GM21825 (cell line): Measurements from ENCODE around the gene ACSL6.

Experiments used
- ATAC-seq: cut with Tn5 transposase; IDR thresholded peaks from one replicate; pipeline ENCODE4 v1.9.1; 2021; ENCODE audit warnings: mild to moderate bottlenecking, moderate library complexity; ENCODE audit not compliant: unreplicated experiment

Gene ACSL6

DNA sequence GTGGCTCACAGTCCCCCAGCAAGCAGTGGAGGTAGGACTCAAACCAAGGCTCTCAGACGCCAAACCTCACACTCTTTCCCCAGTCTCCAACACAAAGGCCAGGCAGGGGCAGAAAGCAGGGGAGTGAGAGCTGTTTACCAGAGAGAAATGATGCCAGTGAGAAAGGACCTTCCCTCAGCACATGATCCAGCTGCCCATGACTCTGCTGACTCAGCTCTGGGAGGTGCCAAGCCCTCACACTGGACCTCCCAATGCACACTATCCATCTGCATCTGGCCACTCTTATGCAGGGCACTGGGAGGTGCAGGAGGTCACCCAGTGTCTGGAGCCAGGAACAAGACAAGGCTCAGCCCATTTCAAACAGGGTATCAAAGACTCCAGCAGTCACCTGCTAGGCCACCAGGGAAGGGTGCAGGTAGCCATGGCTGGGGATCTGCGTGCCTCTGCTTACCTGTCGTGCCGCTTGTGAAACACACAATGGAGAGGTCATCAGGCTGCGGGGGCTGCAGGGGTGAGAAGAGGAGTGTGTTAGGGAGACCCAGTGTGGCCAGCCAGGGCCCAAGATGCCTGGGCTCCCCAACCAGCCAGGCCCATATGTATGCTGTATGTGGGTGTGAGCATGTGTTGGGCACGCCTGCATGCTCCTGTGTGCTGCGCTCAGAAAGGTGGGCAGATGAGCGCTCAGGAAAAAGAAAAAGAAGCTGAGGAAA is 26.3 kb downstream of the ACSL6 start:
- ATAC-seq, result no peak

DNA sequence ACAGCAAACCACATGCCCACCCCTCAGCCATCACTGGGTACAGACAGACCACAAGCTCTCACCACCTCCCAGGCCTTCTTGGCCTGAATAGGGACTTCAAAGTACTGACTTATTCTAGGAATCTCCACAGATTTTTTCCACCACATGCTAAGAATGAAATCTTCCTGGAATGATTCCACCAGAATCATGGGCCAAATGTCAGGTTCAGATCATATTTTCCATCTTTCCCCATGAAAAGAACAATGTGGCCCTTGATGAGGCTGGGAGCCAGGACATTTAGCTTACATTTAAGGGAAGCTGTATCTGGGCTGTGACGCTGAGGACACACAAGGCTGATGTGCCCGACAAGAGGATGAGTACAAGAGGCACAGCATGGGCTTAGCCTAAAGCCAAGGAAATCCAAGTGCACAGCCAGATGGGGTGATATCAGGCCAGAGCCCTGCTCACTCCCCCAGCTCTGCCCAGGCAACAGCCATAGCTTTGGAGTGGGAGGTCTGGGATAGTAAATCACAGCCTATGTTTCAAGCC is 28.1 kb downstream of the ACSL6 start:
- no peak for ATAC-seq

DNA sequence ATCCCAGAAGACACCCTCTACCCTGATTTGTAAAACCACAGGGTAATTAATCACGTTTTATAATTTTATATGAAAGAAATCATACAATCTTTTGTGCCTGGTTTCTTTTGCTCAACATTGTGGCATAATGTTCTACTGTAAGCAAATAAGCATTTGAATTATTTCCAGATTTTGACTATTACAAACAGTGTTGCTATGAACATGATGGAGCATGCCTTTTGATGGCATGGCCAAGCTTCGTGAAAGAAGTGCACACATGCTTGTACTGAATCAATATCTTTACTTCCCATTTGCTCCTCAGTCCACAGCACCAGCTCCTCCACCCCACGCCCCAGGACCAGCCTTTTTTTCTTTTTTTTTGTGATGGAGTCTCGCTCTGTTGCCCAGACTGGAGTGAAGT is 29.9 kb downstream of the ACSL6 start:
- ATAC-seq, result no peak

DNA sequence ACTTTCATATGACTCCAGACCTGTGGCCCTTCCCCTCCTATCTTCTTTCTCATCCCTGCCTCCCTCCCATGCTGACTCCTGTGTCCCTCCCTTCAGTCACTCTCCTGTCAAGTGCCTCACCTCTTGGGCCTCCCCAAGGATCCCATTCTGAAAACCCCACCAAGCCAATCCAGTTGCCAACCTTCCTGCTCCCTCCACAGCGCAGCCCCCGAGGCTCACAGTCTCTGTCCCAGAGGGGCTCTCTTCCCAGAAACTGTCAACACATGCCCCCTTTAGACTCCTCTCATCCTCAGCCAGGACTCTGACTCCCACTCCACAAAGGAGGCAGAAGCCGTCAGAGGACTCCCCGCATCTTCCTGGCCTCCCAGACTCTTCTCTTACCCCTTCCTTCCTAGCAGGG is 30.8 kb downstream of the ACSL6 start:
- no peak for ATAC-seq

DNA sequence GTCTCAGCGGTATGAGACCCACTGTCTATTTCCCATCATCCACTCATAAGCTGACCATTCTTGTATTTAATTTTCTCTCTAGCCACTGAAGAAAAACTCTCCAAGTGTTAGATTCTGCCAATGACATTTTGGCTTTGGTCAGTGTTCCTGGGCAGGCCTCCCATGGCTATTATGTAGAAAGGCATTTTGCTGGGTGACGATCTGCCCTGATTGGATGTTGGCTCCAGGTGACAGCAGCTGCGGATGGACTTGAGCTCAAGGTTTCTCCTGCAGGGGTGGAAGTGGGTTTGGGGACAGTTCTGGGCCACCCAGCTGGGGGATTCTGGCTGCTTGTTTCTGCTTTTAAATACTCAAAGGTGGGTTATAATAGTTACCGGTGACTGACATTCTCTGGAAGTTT is 31.6 kb downstream of the ACSL6 start:
- no peak for ATAC-seq

DNA sequence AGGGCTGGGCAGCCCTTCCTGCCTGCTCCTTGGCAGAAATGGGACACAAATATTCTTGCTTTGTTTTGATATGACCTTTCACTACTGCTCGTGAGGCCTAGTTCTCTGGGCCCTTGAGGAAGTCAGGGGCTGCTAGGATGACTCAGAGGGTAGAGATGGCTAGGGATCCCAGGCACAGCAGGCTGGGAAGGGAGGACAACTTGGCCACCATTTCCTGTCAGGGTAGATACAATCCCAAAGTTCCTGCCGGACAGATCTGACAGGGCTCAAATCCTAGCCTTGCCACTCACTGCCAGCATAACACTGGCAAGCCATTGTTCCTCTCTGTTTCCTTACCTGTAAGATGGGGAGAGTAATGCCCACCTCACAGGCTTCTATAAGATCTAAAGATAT is 34.2 kb downstream of the ACSL6 start:
- no peak for ATAC-seq

DNA sequence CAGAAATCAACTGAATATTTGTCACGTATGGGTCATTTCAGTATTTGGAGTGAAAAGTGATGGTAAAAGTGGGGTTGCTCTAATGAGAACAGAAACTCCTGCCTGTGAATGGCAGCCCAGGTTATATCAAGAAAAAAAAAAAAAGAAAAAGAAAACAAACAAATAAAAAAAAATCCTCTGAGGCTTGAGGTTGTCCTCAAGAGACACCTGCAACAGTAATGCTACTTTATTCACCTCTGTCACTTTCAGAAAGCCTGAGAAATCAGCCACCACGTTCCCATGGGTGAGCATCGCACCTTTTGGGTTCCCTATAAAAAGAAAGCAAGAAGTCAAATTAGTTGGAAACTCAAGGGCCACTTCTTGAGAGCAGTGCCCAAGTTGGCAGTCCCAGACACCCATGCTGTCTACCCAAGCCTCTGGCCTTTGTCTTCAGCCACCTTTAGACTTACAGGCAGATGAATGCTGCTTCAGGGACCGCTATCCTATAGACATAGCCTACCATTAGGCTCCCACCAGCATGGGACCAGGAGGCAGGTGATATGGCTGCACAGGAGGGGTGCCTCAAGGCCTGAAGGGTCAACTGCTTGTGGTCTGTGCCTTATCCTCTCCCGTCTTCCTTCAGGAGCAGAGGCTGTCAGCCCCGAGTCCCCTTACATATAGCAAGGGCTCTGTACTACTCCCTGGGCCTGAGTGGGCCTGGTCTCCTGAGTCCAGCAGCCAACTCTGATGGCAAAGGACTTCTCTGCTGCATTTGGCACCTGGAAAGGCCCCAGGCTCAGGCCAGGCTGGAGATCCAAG is 34.8 kb downstream of the ACSL6 start:
- ATAC-seq, result no peak

DNA sequence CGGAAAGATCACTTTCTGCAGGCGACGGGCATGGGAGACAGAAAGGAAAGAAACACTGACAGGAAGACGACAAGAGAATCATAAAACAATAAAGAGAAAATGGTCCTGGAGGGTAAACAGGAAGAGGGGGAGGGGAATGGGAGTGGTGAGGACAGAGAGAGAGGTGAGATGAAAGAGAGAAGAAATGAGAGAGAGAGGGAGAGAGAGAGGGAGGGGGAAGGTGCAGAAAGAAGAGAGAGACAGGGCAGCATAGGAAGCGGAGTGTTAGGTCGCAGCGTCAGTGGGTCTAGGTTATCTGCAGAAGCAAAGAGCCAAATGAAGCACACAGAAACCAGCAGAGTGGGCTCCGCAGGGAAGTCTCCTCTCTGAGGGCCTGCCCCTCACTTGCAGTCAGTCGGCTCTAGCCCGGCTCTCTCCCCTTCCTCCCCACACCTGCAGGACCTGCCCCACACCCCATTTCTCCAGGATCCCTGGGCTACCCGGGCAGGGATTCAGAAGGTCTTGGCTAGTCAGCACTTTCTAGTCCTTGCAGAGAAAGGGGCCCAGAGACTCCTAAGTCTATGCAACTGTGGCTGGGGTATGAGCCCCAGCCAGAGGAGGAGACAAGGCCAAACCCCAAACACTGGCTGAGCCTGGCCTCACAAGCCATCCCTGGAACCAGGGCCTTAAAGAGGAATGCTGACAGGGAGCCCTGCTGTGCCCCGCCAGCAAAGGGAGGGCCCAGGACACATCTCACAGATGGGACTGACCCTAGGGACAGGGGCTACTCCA is 36.3 kb downstream of the ACSL6 start:
- ATAC-seq, result no peak

DNA sequence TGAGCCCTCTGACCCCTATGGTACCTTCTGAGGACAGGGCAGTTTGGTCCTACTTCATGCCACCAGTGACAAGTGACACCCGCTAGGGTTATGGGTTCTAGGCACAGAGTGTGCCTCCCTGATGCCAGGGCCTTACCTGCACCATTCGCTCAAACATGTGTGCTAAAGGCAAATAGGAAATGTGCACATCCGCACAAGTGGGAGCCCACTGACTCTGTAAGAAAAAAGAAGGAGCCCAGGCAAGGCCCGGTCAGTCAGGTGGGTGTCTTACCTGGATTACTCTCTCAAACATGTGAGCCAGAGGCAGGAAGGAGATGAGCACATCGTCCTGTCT is 36.9 kb downstream of the ACSL6 start:
- ATAC-seq, result no peak

DNA sequence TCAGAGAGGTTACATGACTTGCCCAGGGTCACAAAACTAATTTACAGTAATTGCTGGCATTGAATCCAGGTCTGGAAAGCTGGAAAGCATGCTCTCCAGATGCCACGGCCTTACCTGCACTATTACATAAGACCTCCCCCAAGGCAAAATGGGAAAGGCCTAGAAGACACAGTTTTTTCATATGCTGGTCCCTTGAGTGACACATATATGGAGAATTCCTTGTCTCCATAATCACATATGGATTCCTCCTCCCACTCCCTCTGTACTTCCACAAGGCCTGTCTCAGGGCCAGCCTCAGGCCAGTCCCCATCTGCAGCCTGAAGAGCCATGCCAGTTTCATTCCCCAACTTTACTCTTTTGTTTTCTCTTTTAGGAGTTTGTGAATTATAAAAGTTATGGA is 37.4 kb downstream of the ACSL6 start:
- no peak for ATAC-seq

DNA sequence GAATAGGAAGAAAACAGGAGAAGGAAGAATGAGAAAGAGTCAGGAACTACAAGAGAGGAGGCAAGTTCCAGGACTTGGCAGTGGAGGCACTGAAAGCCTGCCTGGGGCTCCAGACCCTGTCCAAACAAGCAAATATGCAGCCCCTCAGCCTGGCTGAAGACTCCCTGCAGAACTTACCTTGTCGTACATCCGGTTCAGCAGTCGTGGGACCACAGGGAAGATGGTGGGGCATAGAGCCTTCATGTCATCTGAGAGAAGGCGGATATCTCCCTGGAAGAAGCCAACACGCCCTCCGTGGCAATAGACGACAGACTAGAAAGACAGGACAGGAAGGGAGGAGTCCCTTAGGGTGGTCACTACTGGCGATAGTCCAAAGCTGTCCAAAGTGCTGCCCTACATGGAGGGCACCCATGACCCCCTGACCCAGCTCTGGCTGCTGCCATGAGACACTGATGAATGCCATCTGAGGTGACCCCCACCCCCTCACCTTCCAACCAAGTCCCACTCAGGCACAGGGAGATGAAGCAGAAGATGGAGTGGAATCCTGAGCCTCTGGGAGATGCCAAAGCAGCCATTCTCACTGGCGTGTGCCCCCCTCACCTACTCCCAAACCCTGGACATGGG is 38.3 kb downstream of the ACSL6 start:
- ATAC-seq, result no peak

DNA sequence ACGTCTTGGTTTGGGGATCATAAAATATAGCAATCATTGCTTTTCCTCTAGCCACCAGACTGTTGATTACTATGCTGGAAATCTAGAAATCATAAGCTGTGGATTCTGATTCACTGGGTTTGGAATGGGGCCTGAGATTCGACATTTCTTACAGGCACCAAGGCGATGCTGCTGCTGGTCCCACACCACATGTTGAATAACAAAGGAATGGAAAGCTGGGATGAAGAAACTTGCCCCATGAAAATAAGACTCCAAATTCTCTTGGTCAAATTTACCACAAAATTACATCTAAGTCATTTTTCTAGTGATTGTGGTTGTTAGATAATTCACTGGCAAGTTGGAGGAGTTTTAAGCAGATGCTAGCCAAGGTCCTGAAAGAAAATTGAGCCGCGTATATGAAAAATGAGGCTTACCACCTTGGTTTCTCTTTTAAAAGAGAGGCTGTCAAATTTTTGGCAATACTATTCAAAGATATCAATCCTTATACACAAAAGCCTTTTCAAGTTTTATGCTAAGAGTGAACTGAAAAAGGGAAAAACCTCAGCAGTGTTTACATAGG is 43.0 kb downstream of the ACSL6 start:
- no peak for ATAC-seq

DNA sequence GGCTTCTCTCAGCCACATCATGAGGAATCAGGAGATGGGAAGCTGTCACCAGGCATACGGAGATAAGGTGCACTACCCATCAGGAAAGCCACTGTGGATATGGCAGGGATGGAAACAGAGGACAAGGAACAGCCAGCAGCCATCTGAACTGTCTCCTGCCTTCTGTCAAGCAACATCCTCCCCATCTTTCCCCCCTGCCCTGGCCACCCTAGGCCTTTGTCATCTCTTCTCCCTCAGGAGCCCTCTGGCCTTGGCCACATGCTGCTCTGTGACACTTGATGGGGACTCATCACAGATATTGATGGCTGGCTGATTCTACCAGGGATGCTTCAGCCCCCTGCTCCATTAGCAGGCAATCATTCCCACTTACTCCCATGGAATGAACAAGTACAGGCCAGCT is 44.9 kb downstream of the ACSL6 start:
- ATAC-seq, result no peak

DNA sequence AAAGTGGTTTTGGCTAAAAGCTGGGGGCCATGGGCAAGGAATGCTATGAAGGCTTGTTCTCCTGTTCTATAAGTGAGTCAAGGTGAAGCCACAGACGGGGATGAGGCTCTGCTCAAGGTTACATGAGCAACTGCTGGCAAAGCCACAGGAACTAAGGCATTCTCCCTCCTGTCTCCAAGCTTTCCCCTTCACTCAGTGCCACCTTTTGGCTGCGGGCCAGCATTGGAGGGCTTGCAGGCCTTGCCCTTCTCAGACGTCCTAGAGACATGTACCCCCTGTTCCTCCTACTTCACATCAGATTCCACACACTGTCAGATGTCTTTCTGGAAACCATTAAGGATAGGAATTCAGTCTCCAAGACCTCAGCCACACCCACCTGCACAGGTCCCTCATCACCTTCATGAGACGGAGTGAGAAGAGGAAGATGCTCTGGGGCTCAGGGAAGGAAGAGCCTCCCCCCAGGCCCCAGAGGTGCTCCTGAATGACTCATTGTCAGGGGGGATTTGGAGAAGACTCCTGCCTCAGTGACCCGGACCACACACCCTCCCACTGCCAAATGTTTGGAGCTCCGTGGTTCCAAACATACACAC is 45.5 kb downstream of the ACSL6 start:
- no peak for ATAC-seq

DNA sequence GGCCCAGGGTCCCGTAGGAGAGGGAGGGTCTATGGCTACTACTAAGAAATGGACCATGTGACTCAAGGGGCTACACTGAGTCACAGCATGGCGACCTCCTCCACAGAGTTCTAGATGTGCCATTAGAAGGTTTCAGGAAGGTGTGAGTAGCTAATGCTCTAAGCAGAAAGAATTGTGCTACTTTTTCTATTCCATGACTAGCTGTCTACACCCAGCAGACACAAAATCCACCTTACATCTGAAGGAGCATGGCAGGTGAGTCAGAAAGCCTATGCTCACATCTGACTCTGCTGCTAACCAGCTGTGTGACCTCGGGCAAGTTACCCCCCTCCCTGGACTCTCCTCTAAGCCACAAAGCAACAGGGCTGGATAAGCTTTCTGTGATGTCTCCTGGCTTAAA is 51.6 kb downstream of the ACSL6 start:
- no peak for ATAC-seq

DNA sequence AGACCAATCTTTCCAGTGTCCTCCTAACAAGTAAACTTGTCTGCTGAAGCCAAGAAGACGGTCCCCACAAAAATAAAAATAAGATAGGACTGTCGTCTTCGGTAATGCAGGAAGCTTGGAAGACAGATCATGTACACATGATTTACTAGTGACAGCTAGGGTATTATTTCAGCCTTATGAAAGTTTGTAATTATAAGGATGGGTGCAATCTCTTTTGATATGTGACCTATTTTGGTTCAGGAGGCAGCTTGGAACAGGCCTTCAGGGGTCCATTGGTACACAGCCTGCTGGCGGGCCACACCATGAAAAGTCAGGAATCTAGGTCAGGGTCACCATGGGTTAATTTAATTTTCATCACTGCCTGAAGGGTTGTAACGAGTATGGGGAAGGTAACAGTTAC is 52.3 kb downstream of the ACSL6 start:
- no peak for ATAC-seq

DNA sequence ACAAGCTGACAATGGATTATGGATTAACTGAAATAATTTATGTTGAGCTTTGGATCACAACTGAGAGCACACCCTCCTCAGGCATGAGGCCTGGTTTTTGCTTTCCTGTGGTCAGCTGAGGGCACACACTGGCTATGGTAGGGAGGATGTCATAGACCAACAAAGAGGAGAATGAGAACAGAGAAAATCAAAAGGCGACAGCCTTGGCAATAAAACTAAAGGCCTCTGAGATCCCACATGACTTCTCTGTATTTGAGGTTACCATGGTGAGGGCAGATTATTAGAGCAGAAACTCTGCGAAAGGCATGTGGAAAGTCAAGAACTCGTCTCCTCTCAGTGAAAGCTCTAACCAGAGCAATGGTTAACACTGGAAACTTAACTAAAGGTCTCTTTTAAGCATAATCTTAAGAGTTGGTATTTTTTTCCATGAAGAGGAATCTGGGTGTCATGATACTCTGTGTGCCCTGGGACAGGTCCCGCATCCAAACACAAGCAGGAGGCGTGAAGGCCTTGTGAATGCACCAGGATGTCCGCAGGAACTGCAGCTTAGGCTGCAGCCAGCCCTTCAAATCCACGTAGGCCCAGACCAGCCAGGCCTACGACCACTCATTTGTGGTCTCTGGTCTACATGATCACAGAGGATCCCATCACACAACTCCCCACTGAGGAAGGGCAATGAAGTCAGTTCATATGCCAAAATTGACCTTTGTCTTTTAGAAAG is 53.6 kb downstream of the ACSL6 start:
- no peak for ATAC-seq

DNA sequence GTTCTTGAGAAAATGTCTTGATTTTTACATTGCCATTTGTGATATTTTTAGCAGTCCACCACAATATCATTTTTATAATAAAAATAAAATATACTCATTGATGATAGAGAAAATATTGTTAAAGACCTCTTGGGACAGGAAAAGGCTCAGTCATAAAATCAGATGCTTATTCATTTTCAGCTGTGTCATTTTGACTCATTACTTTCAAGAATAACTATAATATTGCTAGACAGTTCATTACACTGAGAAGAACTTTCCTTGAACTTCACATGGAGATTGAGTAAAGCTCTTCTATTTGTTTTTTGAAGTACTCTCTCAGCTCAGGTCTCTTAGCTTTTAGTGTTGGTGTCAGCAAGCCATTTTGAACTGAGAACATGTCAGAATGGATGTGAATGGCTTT is 57.5 kb downstream of the ACSL6 start:
- no peak for ATAC-seq

DNA sequence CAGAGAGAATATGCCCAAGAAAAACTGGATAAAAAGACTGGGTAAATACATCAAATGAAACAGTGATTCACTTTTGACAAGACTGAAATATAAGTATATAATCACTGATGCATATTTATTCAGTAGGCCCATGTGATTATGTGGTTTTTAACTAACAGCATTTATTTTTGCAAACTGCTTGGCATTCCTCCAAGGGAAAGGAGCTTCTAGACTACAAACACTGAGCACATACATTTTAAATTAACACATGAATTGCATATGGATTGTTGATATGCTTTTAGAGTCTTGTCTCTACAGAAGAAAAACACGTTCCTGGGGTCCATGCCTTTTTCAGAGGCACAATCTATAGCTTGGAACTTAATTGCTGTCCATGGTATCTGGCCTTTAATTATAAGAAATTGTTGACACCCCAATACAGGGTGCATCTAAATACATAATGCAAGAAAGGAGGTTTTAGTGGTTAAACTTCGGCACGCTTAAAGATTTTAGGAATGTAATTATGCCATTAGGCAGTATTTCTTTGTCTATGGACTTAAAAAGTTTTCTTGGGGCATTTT is 59.1 kb downstream of the ACSL6 start:
- ATAC-seq, result no peak

DNA sequence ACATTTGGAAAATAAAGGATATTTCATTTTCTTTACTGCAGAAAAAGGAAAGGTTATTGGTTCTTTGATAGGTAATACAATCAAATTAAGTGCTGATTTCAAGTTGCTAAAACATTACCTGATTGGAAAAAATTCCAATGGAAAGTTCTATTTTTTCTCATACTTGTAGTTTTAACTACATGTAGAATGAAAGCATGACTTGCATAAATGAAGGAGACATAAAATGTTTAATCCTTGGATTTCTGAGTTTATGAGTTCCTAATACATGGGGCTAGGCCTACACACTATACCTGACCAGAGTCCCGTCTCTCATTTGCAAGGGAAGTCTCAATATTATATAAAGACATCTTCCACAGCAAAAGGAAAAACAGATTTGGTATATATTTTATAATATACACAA is 60.8 kb downstream of the ACSL6 start:
- ATAC-seq, result no peak
